ENCODE results near the gene KRTAP6-2. TPM values are rescaled to one million over a fixed set of nuclear protein-coding genes. Genes with fewer than 3 reads are reported as not detected.

Gene KRTAP6-2
- total and polyA plus RNA-seq, 7 donors: not detected

Other genes with a start within 250 kb of the KRTAP6-2 start
- gene KRTAP13-2, start 226.6 kb downstream of the KRTAP6-2 start, total RNA-seq: not detected
- not detected for gene KRTAP13-2, start 226.6 kb downstream of the KRTAP6-2 start, polyA plus RNA-seq
- not detected for gene KRTAP13-1, start 202.9 kb downstream of the KRTAP6-2 start, total RNA-seq
- not detected for gene KRTAP13-1, start 202.9 kb downstream of the KRTAP6-2 start, polyA plus RNA-seq
- not detected for gene KRTAP13-3, start 173.0 kb downstream of the KRTAP6-2 start, total RNA-seq
- gene KRTAP13-3, start 173.0 kb downstream of the KRTAP6-2 start, polyA plus RNA-seq: not detected
- gene KRTAP13-4, start 168.7 kb downstream of the KRTAP6-2 start, total RNA-seq: not detected
- gene KRTAP13-4, start 168.7 kb downstream of the KRTAP6-2 start, polyA plus RNA-seq: not detected
- gene KRTAP15-1, start 158.6 kb downstream of the KRTAP6-2 start, total RNA-seq: not detected
- gene KRTAP15-1, start 158.6 kb downstream of the KRTAP6-2 start, polyA plus RNA-seq: not detected
- gene KRTAP19-1, start 118.5 kb downstream of the KRTAP6-2 start, total RNA-seq: not detected
- gene KRTAP19-1, start 118.5 kb downstream of the KRTAP6-2 start, polyA plus RNA-seq: not detected
- gene KRTAP19-2, start 111.5 kb downstream of the KRTAP6-2 start, total RNA-seq: not detected
- gene KRTAP19-2, start 111.5 kb downstream of the KRTAP6-2 start, polyA plus RNA-seq: not detected
- 1 to 10 TPM in 2 of 4 donors, under 1 TPM in 1, not detected in 1; 0.64 to 3.0 (median 1.1) TPM for gene KRTAP19-3, start 106.9 kb downstream of the KRTAP6-2 start, total RNA-seq
- gene KRTAP19-3, start 106.9 kb downstream of the KRTAP6-2 start, polyA plus RNA-seq: not detected
- not detected for gene KRTAP19-4, start 101.7 kb downstream of the KRTAP6-2 start, total RNA-seq
- gene KRTAP19-4, start 101.7 kb downstream of the KRTAP6-2 start, polyA plus RNA-seq: not detected
- not detected for gene KRTAP19-5, start 96.8 kb downstream of the KRTAP6-2 start, total RNA-seq
- gene KRTAP19-5, start 96.8 kb downstream of the KRTAP6-2 start, polyA plus RNA-seq: not detected
- not detected for gene KRTAP19-6, start 57.0 kb downstream of the KRTAP6-2 start, total RNA-seq
- gene KRTAP19-6, start 57.0 kb downstream of the KRTAP6-2 start, polyA plus RNA-seq: not detected
- not detected for gene KRTAP19-7, start 37.6 kb downstream of the KRTAP6-2 start, total RNA-seq
- gene KRTAP19-7, start 37.6 kb downstream of the KRTAP6-2 start, polyA plus RNA-seq: not detected
- not detected for gene KRTAP22-2, start 8.5 kb downstream of the KRTAP6-2 start, total RNA-seq
- gene KRTAP22-2, start 8.5 kb downstream of the KRTAP6-2 start, polyA plus RNA-seq: not detected
- gene KRTAP6-3, start 6.5 kb downstream of the KRTAP6-2 start, total RNA-seq: not detected
- gene KRTAP6-3, start 6.5 kb downstream of the KRTAP6-2 start, polyA plus RNA-seq: not detected
- gene KRTAP22-1, start 2.2 kb upstream of the KRTAP6-2 start, total RNA-seq: not detected
- not detected for gene KRTAP22-1, start 2.2 kb upstream of the KRTAP6-2 start, polyA plus RNA-seq
- not detected for gene KRTAP6-1, start 15.0 kb upstream of the KRTAP6-2 start, total RNA-seq
- not detected for gene KRTAP6-1, start 15.0 kb upstream of the KRTAP6-2 start, polyA plus RNA-seq
- not detected for gene KRTAP20-1, start 17.5 kb upstream of the KRTAP6-2 start, total RNA-seq
- gene KRTAP20-1, start 17.5 kb upstream of the KRTAP6-2 start, polyA plus RNA-seq: not detected
- not detected for gene KRTAP20-4, start 21.7 kb upstream of the KRTAP6-2 start, total RNA-seq
- not detected for gene KRTAP20-4, start 21.7 kb upstream of the KRTAP6-2 start, polyA plus RNA-seq
- gene KRTAP20-2, start 36.3 kb upstream of the KRTAP6-2 start, total RNA-seq: not detected
- not detected for gene KRTAP20-2, start 36.3 kb upstream of the KRTAP6-2 start, polyA plus RNA-seq
- not detected for gene KRTAP20-3, start 44.0 kb upstream of the KRTAP6-2 start, total RNA-seq
- gene KRTAP20-3, start 44.0 kb upstream of the KRTAP6-2 start, polyA plus RNA-seq: not detected
- gene KRTAP21-3, start 119.9 kb upstream of the KRTAP6-2 start, total RNA-seq: not detected
- gene KRTAP21-3, start 119.9 kb upstream of the KRTAP6-2 start, polyA plus RNA-seq: not detected
- gene KRTAP21-2, start 148.4 kb upstream of the KRTAP6-2 start, total RNA-seq: not detected
- not detected for gene KRTAP21-2, start 148.4 kb upstream of the KRTAP6-2 start, polyA plus RNA-seq
- gene KRTAP21-1, start 156.5 kb upstream of the KRTAP6-2 start, total RNA-seq: not detected
- not detected for gene KRTAP21-1, start 156.5 kb upstream of the KRTAP6-2 start, polyA plus RNA-seq
- gene KRTAP8-1, start 214.4 kb upstream of the KRTAP6-2 start, total RNA-seq: not detected
- not detected for gene KRTAP8-1, start 214.4 kb upstream of the KRTAP6-2 start, polyA plus RNA-seq
- gene KRTAP7-1, start 230.9 kb upstream of the KRTAP6-2 start, total RNA-seq: not detected
- gene KRTAP7-1, start 230.9 kb upstream of the KRTAP6-2 start, polyA plus RNA-seq: not detected